ENCODE data around the gene TLX3. TPM values are rescaled to one million over a fixed set of nuclear protein-coding genes. Genes with fewer than 3 reads are reported as not detected.

Gene TLX3
- polyA plus RNA-seq, 1 donor (not counting 4 experiments of a cell fraction or from before 2014, with no cell fraction given) = not detected

GRCh38 chr5:171310819-171311321, 1.8 kb downstream of the TLX3 start:
- no peak for FAIRE-seq

GRCh38 chr5:171311322-171312077, 2.5 kb downstream of the TLX3 start:
- H2AFZ ChIP-seq (ENCODE audit: control insufficient read depth, low read length) = no peak overlapping the region
- DNase-seq (ENCODE audit: low read depth, low spot score) (no peak), FAIRE-seq (no peak)
- H3K27me3 ChIP-seq (ENCODE audit: control insufficient read depth, extremely low read depth, insufficient read depth, low read length) = peaks cover 99% of the 10 kb centered on the region
- dilution Hi-C loops (cut with MboI; ENCODE audit: extremely low pct_ligation_motif_present, low sequenced_read_pairs) = no loop called here
- no peaks in the 10 kb centered on the region for H3K9me3 ChIP-seq (ENCODE audit: control insufficient read depth, low read depth, low read length)
- no peak overlapping the region for H3K4me3 ChIP-seq (ENCODE audit: control insufficient read depth in 2 of 3, extremely low read depth in 1 of 3, insufficient read depth in 2 of 3, low read depth in 1 of 3, low read length in 3 of 3)
- H3K27ac ChIP-seq (ENCODE audit: control insufficient read depth, insufficient read depth, low read length) = no peak overlapping the region
- no peak overlapping the region for H3K9ac ChIP-seq (ENCODE audit: control insufficient read depth, extremely low read depth, insufficient read depth, low read length)
- no peaks in the 10 kb centered on the region for H3K4me1 ChIP-seq (ENCODE audit: control insufficient read depth, extremely low read depth, insufficient read depth, low read length)
- peaks cover 3% of the 10 kb centered on the region for H4K20me1 ChIP-seq (ENCODE audit: control insufficient read depth, extremely low read depth, insufficient read depth, low read length)
- peak; percentile 58 for TF ChIP-seq EZH2 (IDR thresholded peaks at IDR 0.05; ENCODE audit: low read length)
- TF ChIP-seq CTCF (optimal IDR thresholded peaks at IDR 0.05 in 1 of 3, IDR thresholded peaks at IDR 0.05 in 1 of 3, conservative IDR thresholded peaks at IDR 0.05 in 1 of 3; ENCODE audit: extremely low read depth in 1 of 3, insufficient read depth in 2 of 3, low read length in 3 of 3) = no peak
- H3K9me1 ChIP-seq (ENCODE audit: control insufficient read depth, extremely low read depth, insufficient read depth, low read length) = no peaks in the 10 kb centered on the region
- no peaks in the 10 kb centered on the region for H3K36me3 ChIP-seq (ENCODE audit: control insufficient read depth in 2 of 2, extremely low read depth in 1 of 2, insufficient read depth in 2 of 2, low read length in 2 of 2)
- no peak overlapping the region for H3K4me2 ChIP-seq (ENCODE audit: control insufficient read depth, extremely low read depth, insufficient read depth, low read depth, low read length)
- no peaks in the 10 kb centered on the region for H3K79me2 ChIP-seq (ENCODE audit: control insufficient read depth, insufficient read depth, low read length)

More at GRCh38 chr5:171310819-171311321, 1.8 kb downstream of the TLX3 start:
- Histone ChIP-seq H3K9ac (ENCODE audit: control insufficient read depth, extremely low read depth, insufficient read depth, low read length) (no peak overlapping the region), H4K20me1 (ENCODE audit: control insufficient read depth, extremely low read depth, insufficient read depth, low read length) (peaks cover 3% of the 10 kb centered on the region), H3K9me3 (ENCODE audit: control insufficient read depth, low read depth, low read length) (no peaks in the 10 kb centered on the region), H3K4me1 (ENCODE audit: control insufficient read depth, extremely low read depth, insufficient read depth, low read length) (no peaks in the 10 kb centered on the region), H3K27me3 (ENCODE audit: control insufficient read depth, extremely low read depth, insufficient read depth, low read length) (peaks cover 97% of the 10 kb centered on the region), H3K27ac (ENCODE audit: control insufficient read depth, insufficient read depth, low read length) (no peak overlapping the region), H2AFZ (ENCODE audit: control insufficient read depth, low read length) (no peak overlapping the region), H3K9me1 (ENCODE audit: control insufficient read depth, extremely low read depth, insufficient read depth, low read length) (no peaks in the 10 kb centered on the region), H3K4me2 (ENCODE audit: control insufficient read depth, extremely low read depth, insufficient read depth, low read depth, low read length) (no peak overlapping the region), H3K36me3 (ENCODE audit: control insufficient read depth in 2 of 2, extremely low read depth in 1 of 2, insufficient read depth in 2 of 2, low read length in 2 of 2) (no peaks in the 10 kb centered on the region), H3K4me3 (ENCODE audit: control insufficient read depth in 2 of 3, extremely low read depth in 1 of 3, insufficient read depth in 2 of 3, low read depth in 1 of 3, low read length in 3 of 3) (no peak overlapping the region), H3K79me2 (ENCODE audit: control insufficient read depth, insufficient read depth, low read length) (no peaks in the 10 kb centered on the region)
- no peak for DNase-seq (ENCODE audit: low read depth, low spot score)
- no peak for TF ChIP-seq CTCF (optimal IDR thresholded peaks at IDR 0.05 in 1 of 3, IDR thresholded peaks at IDR 0.05 in 1 of 3, conservative IDR thresholded peaks at IDR 0.05 in 1 of 3; ENCODE audit: extremely low read depth in 1 of 3, insufficient read depth in 2 of 3, low read length in 3 of 3)
- TF ChIP-seq EZH2 (IDR thresholded peaks at IDR 0.05; ENCODE audit: low read length) = peak; percentile 95
- dilution Hi-C loops (cut with MboI; ENCODE audit: extremely low pct_ligation_motif_present, low sequenced_read_pairs) = no loop called here

Data from keratinocyte (primary cell).